Measurements from ENCODE around the gene SPTBN1.

- TF ChIP-seq POLR2A (IDR thresholded peaks at IDR 0.05) = no peak
- TF ChIP-seq, protein P1, sequence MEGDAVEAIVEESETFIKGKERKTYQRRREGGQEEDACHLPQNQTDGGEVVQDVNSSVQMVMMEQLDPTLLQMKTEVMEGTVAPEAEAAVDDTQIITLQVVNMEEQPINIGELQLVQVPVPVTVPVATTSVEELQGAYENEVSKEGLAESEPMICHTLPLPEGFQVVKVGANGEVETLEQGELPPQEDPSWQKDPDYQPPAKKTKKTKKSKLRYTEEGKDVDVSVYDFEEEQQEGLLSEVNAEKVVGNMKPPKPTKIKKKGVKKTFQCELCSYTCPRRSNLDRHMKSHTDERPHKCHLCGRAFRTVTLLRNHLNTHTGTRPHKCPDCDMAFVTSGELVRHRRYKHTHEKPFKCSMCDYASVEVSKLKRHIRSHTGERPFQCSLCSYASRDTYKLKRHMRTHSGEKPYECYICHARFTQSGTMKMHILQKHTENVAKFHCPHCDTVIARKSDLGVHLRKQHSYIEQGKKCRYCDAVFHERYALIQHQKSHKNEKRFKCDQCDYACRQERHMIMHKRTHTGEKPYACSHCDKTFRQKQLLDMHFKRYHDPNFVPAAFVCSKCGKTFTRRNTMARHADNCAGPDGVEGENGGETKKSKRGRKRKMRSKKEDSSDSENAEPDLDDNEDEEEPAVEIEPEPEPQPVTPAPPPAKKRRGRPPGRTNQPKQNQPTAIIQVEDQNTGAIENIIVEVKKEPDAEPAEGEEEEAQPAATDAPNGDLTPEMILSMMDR (IDR thresholded peaks at IDR 0.05) = no peak
These were observed 119.3 kb downstream of the SPTBN1 start for GRCh38 chr2:54575379-54575888.
